Stimulated activated naive CD4-positive, alpha-beta T cell treated with Interleukin-2 at 50 U/mL for 16 hours (primary cell): ENCODE data around the gene TMEM50A.
A peak's percentile ranks its signal among the peaks of the same experiment; 100 is the strongest.
"Not testable (repeated sequence)": the region's sequence is repeated elsewhere in the genome, so short reads cannot be mapped to it uniquely, and the experiment has no call there.

Experiments used
- DNase-seq: peaks from one replicate; lab custom pipeline; 2025; lab: John Stamatoyannopoulos, UW

The TMEM50A gene

DNA sequence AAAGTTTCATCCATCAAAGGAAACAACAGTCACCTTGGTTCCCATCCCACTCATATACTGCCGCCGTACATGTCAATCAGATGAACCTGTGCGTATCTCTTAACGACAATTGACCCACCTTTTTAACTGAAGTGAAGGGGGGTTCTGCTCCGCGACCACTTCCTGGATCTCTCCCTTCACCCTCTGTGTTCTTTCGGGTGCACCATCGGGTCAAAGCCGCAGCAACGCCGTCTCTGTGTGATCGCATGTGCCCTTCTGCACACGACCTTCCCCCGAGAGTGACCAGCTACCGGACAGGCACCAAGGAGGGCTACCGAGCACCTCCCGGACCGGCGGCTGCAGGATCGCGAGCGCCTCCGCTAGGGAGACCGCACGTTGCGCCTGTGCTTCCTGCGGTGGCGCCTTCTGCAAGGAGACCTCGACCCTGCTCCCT, 1.2 kb upstream of the TMEM50A start:
- not testable (repeated sequence) for DNase-seq

DNA sequence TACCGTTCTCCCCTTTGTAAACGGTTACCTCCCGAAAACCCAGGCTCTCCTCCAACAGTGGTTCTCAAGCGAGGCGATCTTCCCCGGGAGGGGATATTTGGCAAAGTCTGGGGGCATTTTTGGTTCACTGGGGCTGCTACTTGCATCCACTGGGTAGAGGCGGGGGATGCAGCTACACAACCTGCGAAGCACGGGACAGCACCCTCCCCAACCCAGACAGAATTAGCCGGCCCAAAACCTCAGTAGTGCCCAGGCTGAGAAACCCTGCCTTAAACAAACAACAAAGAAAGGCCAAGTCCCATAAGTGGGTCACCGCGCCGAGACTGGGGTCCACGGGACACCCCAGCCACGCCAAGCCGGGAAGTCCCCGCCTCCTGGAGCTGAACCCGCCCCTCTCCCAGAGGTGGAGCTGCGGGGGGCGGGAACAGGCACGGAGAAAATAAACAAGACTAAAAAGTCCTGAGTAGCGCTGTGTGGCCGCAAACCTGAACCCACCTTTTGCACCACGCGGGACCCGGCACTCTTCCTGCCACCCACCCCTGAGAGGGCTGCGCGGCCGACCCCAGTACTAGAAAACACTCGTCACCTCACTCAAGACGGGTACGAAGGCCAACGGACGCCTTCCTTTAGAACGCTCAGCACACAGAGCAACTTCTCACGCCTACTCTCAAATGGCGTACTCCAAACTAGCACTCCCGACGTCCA, 499 bp upstream of the TMEM50A start:
- DNase-seq = peak; percentile 42

DNA sequence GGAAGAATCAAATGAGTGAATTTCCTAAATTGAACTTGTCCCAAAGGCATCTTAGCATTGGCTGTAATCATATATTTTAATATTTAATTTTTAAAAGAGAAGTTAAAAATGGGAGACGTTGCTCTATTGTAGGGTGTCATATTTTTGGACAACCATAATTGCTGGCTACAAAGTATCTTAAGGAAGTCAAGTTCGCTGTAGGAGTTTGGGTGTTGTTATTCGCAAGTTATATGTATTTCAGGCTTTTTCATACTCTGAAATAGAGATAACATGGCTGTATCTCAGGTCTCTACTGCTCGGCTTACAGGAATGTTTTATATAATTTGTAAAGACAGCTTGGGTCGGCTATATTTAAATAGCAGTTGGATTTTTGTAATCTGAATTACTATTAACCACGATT, 852 bp downstream of the TMEM50A start:
- DNase-seq = no peak

DNA sequence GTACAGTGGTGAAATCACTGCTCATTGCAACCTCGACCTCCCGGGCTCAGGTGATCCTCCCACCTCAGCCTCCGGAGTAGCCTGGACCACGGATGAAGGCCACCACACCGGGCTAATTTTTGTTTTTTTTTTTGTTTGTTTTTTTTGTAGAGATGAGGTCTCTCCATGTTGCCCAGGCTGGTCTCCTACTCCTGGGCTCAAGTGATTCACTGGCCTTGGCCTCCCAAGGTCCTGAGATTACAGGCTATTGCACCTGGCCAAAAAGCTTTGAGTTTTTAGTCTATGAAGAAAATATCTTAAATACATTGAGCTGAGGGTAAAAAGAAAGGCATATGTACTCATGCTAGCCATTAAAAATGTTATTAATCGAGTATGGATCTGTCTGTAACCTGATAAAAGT, 3.6 kb downstream of the TMEM50A start:
- no peak for DNase-seq

DNA sequence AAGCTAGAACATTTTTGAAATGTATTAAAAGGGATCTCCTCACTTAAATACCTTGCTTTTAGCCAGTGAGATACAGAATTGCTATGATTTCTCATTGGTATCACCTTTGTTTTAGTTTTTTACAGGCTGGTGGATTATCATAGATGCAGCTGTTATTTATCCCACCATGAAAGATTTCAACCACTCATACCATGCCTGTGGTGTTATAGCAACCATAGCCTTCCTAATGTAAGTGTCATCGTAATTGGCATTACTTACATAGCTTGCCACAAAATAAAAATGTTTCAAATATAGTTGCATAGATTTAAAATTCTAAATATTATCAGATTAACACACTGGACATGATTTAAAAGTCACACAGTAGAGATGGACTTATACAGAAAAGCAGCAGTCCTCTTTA, 4.7 kb downstream of the TMEM50A start:
- no peak for DNase-seq

DNA sequence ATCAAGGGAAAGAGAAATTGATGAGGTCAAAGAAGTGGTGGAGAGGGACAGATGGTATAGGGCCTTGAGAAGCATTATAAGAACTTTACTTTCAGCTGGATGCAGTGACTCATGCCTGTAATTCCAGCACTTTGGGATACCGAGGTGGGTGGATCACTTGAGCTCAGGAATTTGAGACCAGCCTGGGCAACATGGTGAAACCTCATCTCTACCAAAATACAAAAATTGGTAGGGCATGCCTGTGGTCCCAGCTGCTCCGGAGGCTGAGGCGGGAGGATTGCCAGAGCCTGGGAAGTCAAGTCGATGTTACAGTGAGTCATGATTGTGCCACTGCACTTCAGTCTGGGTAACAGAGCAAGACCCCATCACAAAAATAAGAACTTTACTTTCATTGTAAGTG, 5.7 kb downstream of the TMEM50A start:
- DNase-seq = no peak

DNA sequence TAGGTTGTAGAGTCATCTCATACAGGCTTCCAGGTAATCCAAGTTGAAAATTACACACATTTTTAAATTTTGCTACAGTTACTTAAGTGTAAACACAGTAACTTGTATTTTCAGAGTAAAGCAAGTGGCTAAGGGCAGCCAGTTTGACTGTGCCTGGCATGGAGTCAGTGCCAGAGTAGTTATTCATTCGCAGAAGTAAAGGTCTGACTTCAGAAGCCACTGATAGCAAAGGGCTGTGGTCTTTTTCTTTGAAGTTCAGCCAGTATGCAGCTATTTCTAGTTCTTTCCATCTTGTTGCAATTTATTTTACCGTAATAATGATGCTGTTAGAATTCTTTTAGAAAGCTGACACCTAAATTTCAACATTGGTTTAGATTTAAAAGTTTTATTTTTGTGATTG, 9.4 kb downstream of the TMEM50A start:
- DNase-seq = no peak

DNA sequence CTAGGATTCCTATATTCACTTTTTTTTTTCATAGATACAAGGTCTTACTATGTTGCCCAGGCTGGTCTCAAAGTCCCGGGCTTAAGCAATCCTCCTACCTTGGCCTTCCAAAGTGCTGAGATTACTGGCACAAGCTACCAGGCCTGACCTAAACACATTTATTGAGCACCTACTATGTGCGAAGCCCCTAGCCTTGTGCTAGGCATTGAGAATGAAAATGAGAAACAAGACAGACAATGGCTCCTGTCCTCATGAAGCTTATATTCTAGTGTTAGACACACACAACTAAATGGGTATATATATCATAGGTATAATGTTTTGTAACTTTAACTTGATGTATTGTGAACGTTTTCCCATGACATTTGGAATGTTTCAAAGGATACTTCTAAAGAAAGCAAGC, 11.5 kb downstream of the TMEM50A start:
- DNase-seq = no peak

DNA sequence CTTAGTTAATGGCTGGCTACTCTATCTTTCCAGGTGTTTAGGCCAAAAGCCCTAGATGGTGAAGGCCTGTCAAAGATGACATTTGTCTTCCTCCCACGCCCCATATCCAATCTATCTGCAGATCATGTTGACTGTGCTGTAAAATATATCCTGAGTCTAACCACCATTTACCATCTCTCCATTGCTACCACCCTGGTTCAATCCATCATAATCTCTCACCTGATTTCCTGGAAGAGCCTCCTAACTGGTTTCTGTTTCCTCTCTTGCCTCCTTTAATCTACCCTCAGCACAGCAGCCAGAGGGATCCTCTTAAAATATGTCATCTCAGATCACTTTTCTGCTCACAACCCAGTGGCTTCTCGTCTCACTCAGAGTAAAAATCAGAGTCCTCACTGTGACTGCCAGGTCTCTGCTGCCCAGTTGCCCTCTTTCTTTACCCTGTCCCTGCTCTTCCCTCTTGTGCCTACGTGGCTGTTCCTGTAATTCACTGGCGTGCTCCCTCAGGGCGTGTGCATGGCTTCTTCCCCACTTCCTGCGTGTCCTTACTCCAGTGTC, 17.8 kb downstream of the TMEM50A start:
- no peak for DNase-seq

DNA sequence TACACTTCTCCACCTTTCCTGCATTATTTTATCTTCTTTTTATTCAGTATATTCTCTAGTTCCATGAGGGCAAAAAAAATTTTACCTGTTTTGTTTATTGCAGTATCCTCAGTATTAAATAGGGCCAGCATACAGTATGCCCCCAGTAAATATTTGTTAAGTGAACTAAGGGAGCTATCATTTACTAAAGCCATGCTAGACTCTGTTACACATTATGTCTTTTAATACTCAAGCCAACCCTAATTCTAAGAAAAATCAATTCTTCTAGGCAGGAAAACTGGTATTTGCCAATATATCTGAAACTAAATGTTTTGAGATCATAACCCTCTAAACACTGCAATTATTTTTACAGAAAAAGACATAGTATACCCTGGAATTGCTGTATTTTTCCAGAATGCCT, 18.3 kb downstream of the TMEM50A start:
- no peak for DNase-seq

DNA sequence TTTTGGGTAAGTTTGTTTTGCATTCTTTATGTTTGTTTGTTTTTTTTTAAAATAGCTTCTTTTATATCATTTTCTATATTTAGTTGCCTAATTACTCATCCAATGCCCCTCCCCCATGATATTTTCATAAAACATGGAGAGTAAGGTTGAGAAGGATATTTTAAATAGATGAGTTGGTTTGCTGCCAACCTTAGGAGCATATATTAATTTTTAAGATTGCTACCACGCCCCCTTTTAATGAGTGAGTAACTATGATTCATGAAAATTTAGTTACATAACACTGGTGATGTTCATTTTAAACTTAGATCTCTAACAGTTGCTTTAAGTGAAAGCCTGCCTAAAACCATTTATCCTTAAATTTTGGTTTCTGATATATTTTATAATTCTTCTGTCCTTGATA, 18.7 kb downstream of the TMEM50A start:
- DNase-seq = no peak

DNA sequence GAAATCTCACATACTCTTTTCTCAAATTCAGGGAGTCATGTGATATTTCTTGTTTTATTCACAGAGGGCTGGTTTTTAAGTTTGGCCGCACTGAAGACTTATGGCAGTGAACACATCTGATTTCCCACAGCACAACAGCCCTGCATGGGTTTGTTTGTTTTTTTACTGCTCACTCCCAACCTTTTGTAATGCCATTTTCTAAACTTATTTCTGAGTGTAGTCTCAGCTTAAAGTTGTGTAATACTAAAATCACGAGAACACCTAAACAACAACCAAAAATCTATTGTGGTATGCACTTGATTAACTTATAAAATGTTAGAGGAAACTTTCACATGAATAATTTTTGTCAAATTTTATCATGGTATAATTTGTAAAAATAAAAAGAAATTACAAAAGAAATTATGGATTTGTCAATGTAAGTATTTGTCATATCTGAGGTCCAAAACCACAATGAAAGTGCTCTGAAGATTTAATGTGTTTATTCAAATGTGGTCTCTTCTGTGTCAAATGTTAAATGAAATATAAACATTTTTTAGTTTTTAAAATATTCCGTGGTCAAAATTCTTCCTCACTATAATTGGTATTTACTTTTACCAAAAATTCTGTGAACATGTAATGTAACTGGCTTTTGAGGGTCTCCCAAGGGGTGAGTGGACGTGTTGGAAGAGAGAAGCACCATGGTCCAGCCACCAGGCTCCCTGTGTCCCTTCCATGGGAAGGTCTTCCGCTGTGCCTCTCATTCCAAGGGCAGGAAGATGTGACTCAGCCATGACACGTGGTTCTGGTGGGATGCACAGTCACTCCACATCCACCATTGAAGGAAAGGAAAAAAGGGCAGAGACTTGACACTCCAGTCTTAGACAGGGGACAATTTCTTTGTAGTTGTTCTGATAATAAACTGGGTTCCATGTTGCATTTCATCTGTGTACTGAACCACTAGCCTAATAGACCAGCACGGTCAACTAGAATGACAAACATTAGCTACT, 22.8 kb downstream of the TMEM50A start:
- no peak for DNase-seq

DNA sequence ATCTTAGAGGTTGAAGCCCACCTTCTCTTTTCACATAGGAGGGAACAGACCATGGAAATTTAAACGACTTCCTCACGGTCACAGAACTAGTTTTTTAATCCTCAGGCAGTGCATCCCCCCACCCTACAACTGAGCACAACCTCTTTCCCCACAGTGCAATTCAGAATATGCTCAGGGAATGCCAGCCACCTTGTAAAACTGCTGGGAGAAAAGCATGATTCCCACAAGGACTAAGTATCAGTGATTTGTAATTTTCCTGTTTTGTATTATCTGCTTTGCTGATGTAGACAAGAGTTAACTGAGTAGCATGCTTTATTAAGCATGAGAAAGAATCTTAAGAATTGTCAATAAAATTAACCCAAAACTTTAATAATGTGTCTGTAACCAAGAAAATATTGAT, 23.8 kb downstream of the TMEM50A start:
- DNase-seq = no peak

DNA sequence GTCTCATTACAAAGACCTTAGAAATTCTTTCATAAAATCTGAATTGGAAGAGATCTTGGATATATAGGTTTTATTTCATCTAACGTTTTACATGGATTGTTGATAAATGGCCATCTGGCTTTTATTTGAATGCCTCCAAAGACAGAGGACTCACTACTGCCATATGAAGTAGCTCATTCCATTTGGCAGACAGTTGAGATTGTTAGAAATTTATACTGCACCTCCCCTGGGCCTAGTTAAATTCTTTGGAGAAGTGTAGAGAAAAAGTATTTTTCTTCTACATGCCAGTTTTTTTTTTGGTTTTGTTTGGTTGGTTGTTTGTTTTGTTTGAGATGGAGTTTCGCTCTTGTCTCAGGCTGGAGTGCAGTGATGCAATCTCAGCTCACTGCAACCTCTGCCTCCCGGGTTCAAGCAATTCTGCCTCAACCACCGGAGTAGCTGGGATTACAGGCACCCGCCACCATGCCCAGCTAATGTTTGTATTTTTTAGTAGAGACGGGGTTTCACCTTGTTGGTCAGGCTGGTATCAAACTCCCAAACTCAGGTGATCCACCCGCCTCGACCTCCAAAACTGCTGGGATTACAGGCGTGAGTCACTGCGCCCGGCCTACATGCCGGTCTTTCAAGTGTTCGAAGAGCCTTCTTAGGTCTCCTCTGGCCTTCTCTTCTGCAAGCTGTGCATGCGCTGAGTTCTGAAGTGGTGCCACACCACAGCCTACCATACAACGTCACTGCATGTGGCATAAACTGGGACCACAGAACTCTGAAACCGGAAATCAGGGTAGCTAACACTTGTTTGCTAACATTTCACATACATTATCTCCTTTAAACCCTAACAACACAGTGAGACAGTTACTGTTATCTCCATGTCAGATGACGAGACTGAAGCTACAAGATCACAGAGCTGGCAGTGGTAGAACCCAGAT, 24.8 kb downstream of the TMEM50A start:
- not testable (repeated sequence) for DNase-seq

DNA sequence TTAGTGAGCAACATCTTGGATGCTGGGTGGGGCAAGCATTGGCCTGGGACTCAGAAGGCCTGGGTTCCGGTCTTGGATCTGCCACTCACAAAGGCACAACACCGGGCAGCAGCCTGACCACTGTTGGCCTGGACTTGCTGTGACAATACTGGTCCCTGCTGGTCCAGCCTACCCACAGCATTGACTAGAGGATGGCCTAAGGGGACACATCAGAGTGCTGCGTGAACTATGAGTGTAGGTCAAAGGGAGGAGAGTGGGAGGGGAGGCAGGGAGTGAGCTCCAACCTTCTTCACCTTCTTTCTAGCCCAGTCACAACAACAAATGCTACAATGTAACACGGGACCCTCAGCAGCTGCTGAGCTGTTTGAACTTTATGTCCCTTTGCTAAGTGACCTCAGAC, 31.1 kb downstream of the TMEM50A start:
- no peak for DNase-seq

DNA sequence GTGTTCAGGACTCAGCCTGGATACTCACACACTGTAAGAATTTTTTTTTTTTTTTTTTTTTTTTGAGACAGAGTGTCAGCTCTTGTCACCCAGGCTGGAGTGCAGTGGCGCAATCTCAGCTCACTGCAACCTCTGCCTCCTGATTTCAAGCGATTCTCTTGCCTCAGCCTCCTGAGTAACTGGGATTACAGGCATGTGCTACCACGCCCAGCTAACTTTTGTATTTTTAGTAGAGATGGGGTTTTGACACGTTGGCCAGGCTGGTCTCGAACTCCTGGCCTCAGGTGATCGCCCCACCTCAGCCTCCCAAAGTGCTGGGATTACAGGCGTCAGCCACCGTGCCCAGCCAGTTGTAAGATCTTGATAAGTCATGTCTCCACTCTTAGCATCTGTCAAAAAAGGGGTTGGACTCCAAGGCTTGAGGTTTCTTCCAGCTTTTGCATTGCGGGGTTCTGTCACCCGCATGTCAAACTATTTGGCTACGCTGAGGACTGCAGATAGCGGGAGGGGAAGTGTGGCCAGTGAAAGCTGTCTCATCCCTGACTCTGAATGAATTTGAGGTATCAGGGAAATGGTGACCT, 31.6 kb downstream of the TMEM50A start:
- not testable (repeated sequence) for DNase-seq

DNA sequence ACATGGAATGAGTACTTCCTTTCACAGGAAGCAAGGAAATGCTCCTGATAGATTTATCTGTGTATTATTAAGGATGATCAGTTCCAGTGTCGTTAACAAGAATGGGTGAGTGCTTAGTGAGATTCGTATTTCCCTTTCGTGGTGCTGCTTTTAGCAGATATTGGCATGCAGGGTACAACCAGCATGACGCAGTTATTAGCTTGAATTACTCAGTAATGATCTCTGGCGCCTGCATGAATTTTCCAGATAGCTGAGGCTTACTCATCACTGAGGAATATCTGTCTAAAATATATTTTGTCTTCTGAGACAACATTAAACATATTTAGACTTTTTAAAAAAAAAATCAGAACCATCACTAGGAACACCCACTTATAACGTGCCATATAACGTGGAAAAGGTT, 33.6 kb downstream of the TMEM50A start:
- not testable (repeated sequence) for DNase-seq

DNA sequence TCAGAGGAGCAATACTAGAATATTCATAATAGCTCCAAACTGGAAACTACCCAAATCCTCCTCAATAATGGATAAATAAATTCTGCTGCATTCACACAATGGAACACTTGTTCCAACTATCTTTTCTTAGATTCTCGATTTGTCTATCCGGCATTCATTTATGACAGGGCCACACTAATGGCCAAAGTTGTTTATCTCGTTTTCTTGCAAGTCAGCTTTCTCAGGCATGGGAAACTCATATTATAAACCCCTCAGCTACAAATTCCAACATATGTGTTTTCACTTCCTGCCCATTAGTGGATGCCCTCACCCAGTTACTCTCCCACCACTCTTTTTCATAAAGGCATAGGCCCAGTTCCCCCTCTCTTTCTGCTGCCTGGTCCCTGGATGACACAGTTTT, 40.2 kb downstream of the TMEM50A start:
- DNase-seq = not testable (repeated sequence)

DNA sequence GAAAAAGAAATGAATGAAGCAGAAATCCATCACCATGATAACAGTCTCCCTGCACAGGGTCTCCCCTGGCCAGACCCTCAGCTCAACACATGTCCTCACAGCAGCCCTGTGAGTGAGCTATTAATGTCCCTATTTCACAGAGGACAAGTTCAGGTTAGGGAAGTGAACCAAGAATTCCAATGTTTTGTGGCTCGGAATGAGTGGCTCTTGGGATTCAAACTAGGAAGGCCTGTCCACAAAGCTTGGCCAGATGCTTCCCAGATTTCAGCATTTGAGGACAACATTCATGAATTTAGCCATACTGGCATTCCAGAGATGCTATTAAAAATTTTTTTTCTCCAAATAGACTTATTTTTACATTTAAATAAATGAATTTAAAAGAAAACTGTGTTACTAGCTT, 44.4 kb downstream of the TMEM50A start:
- DNase-seq = not testable (repeated sequence)

DNA sequence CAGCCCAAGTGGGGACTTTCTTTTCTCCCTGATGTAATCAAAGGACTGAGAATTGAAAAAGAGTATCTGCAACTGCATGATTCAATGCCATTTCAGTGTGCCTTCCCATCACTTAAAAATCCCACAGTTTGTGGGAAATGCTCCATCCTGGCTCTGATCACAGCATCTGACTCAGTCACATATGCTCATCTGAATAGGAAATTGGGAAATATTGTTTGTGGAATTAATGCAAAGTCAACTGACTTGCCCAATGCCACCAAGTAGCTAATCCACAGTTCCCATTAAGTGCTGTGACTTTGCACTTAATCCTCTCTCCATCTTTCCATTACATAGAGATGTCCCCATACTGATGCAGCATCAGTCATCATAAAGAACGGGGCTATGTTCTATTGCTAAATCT, 45.0 kb downstream of the TMEM50A start:
- DNase-seq = not testable (repeated sequence)

DNA sequence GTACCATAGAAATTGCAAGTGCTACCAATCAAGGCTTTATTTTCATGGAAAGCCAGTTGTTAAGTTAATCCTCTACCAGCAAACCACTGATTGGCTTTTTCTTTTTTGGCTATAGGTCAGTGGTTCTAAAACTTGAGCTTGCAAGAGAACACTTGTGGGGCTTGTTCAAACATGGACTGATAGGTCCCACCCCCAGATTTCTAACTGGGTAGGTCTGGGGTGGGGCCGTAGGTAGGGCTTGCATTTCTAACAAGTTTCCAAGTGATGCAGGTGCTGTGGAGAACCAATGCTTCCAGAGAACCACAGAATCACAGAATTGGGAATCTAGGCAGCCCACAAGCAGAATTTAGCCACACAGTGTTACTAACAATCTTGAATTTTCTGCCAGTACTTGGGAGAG, 45.7 kb downstream of the TMEM50A start:
- not testable (repeated sequence) for DNase-seq
